Body of pancreas (tissue), 4 donors: ENCODE results near the gene CD55. TPM values are rescaled to one million over a fixed set of nuclear protein-coding genes. Genes with fewer than 3 reads are reported as not detected.

Experiments used
- ATAC-seq: fragments of 150-250 bp; one replicate; pipeline ENCODE4 v1.9.1; 2016
- DNase-seq, 4 donors: peaks; one replicate each; pipeline ENCODE4 v3.0.0-alpha.2; 2019
- H3K27ac ChIP-seq, 4 donors: fragments of 200-600 bp; sonication (generic); 1 replicate in 3 of 4; 2 replicates in 1 of 4; pipeline versions ENCODE4 v1.5.1 to v1.6.1; 2016 to 2019; ENCODE audit warnings: mild to moderate bottlenecking in 1 of 4, mixed read lengths in 1 of 4, moderate library complexity in 1 of 4
- H3K27me3 ChIP-seq, 2 donors: fragments of 200-600 bp; sonication (generic); one replicate each; pipeline ENCODE4 v1.6.0; 2016; ENCODE audit warnings: mild to moderate bottlenecking in 1 of 2
- H3K36me3 ChIP-seq, 2 donors: fragments of 200-600 bp; sonication (generic); replicated peaks in 1 of 2; 2 replicates each; pipeline ENCODE4 v1.5.1; 2016; ENCODE audit warnings: low read depth in 2 of 2; ENCODE audit not compliant: insufficient read depth in 1 of 2
- H3K4me1 ChIP-seq: fragments of 200-600 bp; sonication (generic); one replicate; pipeline ENCODE4 v1.6.0; 2016
- H3K4me3 ChIP-seq, 2 donors: fragments of 200-600 bp; sonication (generic); 1 replicate in 1 of 2; 2 replicates in 1 of 2; pipeline ENCODE4 v1.5.1; 2016 to 2019
- H3K9me3 ChIP-seq, 3 donors: fragments of 200-600 bp; sonication (generic); 1 replicate in 2 of 3; 2 replicates in 1 of 3; pipeline ENCODE4 v1.5.1; 2016
- CTCF ChIP-seq, 7 experiments: fragments of 450-650 bp in 4 of 7; fragments of 200-600 bp in 3 of 7; sonication (generic) in 3 of 7; IDR thresholded peaks; one replicate each; pipeline ENCODE4 v1.5.1; 2016 to 2019; ENCODE audit warnings: antibody characterized with exemption in 7 of 7
- POLR2A ChIP-seq, 3 donors: fragments of 450-650 bp; IDR thresholded peaks; one replicate each; pipeline ENCODE4 v1.6.1; 2016; ENCODE audit warnings: antibody characterized with exemption in 3 of 3, mild to moderate bottlenecking in 2 of 3
- WGBS, 2 donors: methylation state at CpG; one replicate each; pipeline ENCODE4 v1.1.5; 2017; 5-methylcytosine and 5-hydroxymethylcytosine counted together
- intact Hi-C: fragments of 100-400 bp; cut with DNase I; formaldehyde crosslinking; loops from one replicate; pipeline ENCODE4 v1.15.1; 2023
- total RNA-seq, 2 donors: library from RNA; depleted of rRNA; stranded (reverse); fragments of >200 nt; gene quantifications; one replicate each; pipeline ENCODE4 v1.1.0, GENCODE V29; 2016

The CD55 gene
- total RNA-seq, 2 donors from 2014 or later, result 27.0 to 29.8 TPM

- H3K27ac ChIP-seq, result no peak overlapping the region
- no peak for TF ChIP-seq POLR2A (IDR thresholded peaks at IDR 0.05)
- TF ChIP-seq CTCF (IDR thresholded peaks at IDR 0.05), result no peak
- H3K36me3 ChIP-seq, result no peaks in the 10 kb centered on the region
- no peaks in the 10 kb centered on the region for H3K4me1 ChIP-seq
- intact Hi-C loops, result no loop called here
- no peaks in the 10 kb centered on the region for H3K9me3 ChIP-seq
- DNase-seq (no peak), ATAC-seq (no peak)
- no peaks in the 10 kb centered on the region for H3K27me3 ChIP-seq
- WGBS, 2 donors, result 87% methylated on average over 2 of the region's 2 CpGs
- no peak overlapping the region for H3K4me3 ChIP-seq
Measured at GRCh38 chr1:207366022-207366421, 44.5 kb downstream of the CD55 start.

- no peak for ATAC-seq
- intact Hi-C loops, result no loop called here
Measured at GRCh38 chr1:207388721-207389120, 67.2 kb downstream of the CD55 start.

GRCh38 chr1:207389728-207390464 is 68.4 kb downstream of the CD55 start:
- WGBS, 2 donors, result 35 to 39% methylated on average over 1 of the region's 1 CpG
- ATAC-seq, result no peak
- Histone ChIP-seq H3K4me3 (no peak overlapping the region), H3K4me1 (no peaks in the 10 kb centered on the region), H3K27me3 (no peaks in the 10 kb centered on the region), H3K27ac (no peak overlapping the region), H3K9me3 (no peaks in the 10 kb centered on the region), H3K36me3 (no peaks in the 10 kb centered on the region)
- DNase-seq, result no peak
- no peak for TF ChIP-seq POLR2A (IDR thresholded peaks at IDR 0.05)
- no peak for TF ChIP-seq CTCF (IDR thresholded peaks at IDR 0.05)
- intact Hi-C loops, result no loop called here

More at GRCh38 chr1:207388721-207389120, 67.2 kb downstream of the CD55 start:
- TF ChIP-seq POLR2A (IDR thresholded peaks at IDR 0.05), result no peak
- TF ChIP-seq CTCF (IDR thresholded peaks at IDR 0.05), result no peak
- no peaks in the 10 kb centered on the region for H3K4me1 ChIP-seq
- DNase-seq, result no peak
- H3K27me3 ChIP-seq, result no peaks in the 10 kb centered on the region
- no peak overlapping the region for H3K4me3 ChIP-seq
- H3K9me3 ChIP-seq, result no peaks in the 10 kb centered on the region
- no peak overlapping the region for H3K27ac ChIP-seq
- no peaks in the 10 kb centered on the region for H3K36me3 ChIP-seq

GRCh38 chr1:207393610-207394009 is 72.1 kb downstream of the CD55 start:
- ATAC-seq (peak; percentile 72), DNase-seq (peak; percentile 20 to 54 (median 34))
- WGBS, 2 donors, result 47% methylated on average over 4 of the region's 4 CpGs
- Histone ChIP-seq H3K27me3 (no peaks in the 10 kb centered on the region), H3K9me3 (no peaks in the 10 kb centered on the region), H3K27ac (peak overlapping the region in 2 of 4 donors; percentile 4 to 7), H3K4me1 (no peaks in the 10 kb centered on the region), H3K36me3 (no peaks in the 10 kb centered on the region), H3K4me3 (no peak overlapping the region)
- intact Hi-C loops, result no loop called here
- TF ChIP-seq CTCF (IDR thresholded peaks at IDR 0.05), result peak in 2 of 7 experiments; percentile 6 to 14
- no peak for TF ChIP-seq POLR2A (IDR thresholded peaks at IDR 0.05)
